HEK293T (cell line): ENCODE data around the gene ZNF26.

Source experiments
- CTBP1 ChIP-seq: fragments of 450-650 bp; IDR thresholded peaks from 2 replicates; pipeline ENCODE4 v1.6.1; 2016; ENCODE audit warnings: borderline replicate concordance
- ELF4 ChIP-seq: fragments of 450-650 bp; IDR thresholded peaks from 2 replicates; pipeline ENCODE4 v1.6.1; 2017; ENCODE audit warnings: antibody characterized with exemption
- FOXA1 ChIP-seq: fragments of 450-650 bp; IDR thresholded peaks from 2 replicates; pipeline ENCODE4 v1.6.1; 2016; ENCODE audit warnings: mild to moderate bottlenecking
- FOXK2 ChIP-seq: fragments of 450-650 bp; IDR thresholded peaks from 2 replicates; pipeline ENCODE4 v1.6.1; 2016; ENCODE audit warnings: mild to moderate bottlenecking
- HDGF ChIP-seq: fragments of 450-650 bp; IDR thresholded peaks from 2 replicates; pipeline ENCODE4 v1.6.1; 2017; ENCODE audit warnings: antibody characterized with exemption, borderline replicate concordance
- NFRKB ChIP-seq: fragments of 450-650 bp; IDR thresholded peaks from 2 replicates; pipeline ENCODE4 v1.6.1; 2016; ENCODE audit warnings: mild to moderate bottlenecking, moderate library complexity
- SP1 ChIP-seq: fragments of 450-650 bp; IDR thresholded peaks from 2 replicates; pipeline ENCODE4 v1.6.1; 2017

GRCh38 chr12:132966676-132967415, 19.3 kb upstream of the ZNF26 start:
- TF ChIP-seq SP1, result no peak
- no peak for TF ChIP-seq ELF4
- no peak for TF ChIP-seq FOXK2
- no peak for TF ChIP-seq NFRKB
- no peak for TF ChIP-seq FOXA1
- no peak for TF ChIP-seq HDGF
- no peak for TF ChIP-seq CTBP1
